ENCODE data around the gene CCDC59.

DNA sequence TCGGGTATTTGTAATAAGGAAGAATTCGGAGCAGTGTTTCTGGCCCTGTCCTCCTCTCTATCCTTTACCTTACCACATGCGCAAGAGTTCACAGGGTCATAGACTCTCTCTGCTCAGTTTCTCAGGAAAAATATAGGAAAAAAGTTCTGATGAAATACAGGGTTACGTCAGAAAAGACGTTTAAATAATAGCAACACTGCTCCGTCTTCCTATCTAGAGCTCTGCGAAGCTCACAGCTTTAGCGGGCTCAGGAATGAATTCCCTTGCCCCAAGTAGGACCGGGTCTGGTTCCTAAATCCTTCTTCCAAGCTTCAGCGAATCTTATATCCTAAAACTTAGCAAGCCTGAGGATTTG is 365 bp downstream of the CCDC59 start:
- TF ChIP-seq CTCF (IDR thresholded peaks at IDR 0.05): no peak
- TF ChIP-seq RFX5 (IDR thresholded peaks at IDR 0.05): no peak
- TF ChIP-seq RARB (CRISPR knock-in tag; IDR thresholded peaks at IDR 0.05): no peak
- TF ChIP-seq, protein P1, sequence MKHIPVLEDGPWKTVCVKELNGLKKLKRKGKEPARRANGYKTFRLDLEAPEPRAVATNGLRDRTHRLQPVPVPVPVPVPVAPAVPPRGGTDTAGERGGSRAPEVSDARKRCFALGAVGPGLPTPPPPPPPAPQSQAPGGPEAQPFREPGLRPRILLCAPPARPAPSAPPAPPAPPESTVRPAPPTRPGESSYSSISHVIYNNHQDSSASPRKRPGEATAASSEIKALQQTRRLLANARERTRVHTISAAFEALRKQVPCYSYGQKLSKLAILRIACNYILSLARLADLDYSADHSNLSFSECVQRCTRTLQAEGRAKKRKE (CRISPR knock-in tag; IDR thresholded peaks at IDR 0.05; ENCODE audit: low read depth): no peak
- TF ChIP-seq HOXA7 (CRISPR knock-in tag; IDR thresholded peaks at IDR 0.05): no peak
- no peak for TF ChIP-seq RNF2 (IDR thresholded peaks at IDR 0.05; ENCODE audit: borderline replicate concordance, low read depth)
- TF ChIP-seq PHF8 (IDR thresholded peaks at IDR 0.05; ENCODE audit: borderline replicate concordance, low read depth): no peak
- TF ChIP-seq EP300 (IDR thresholded peaks at IDR 0.05): no peak
- TF ChIP-seq POLR2A (IDR thresholded peaks at IDR 0.05; ENCODE audit: low read length): no peak
- no peak for TF ChIP-seq CHD2 (IDR thresholded peaks at IDR 0.05; ENCODE audit: low read length, partially characterized antibody)
- no peak for TF ChIP-seq NPAS2 (CRISPR knock-in tag; IDR thresholded peaks at IDR 0.05; ENCODE audit: borderline replicate concordance)
- TF ChIP-seq FOXS1 (CRISPR knock-in tag; IDR thresholded peaks at IDR 0.05): no peak
- no peak for TF ChIP-seq BHLHE40 (IDR thresholded peaks at IDR 0.05; ENCODE audit: low read depth, low read length)
- no peak for TF ChIP-seq SMC3 (IDR thresholded peaks at IDR 0.05)

Measured in A549 (cell line).